Measurements from ENCODE around the gene TCTN1. TPM values are rescaled to one million over a fixed set of nuclear protein-coding genes. Genes with fewer than 3 reads are reported as not detected.
"Not testable (repeated sequence)": the region's sequence is repeated elsewhere in the genome, so short reads cannot be mapped to it uniquely, and the experiment has no call there.

TCTN1 gene
- total RNA-seq, 1 experiment from 2014 or later: 58.3 TPM

GRCh38 chr12:110570798-110571197, 43.1 kb upstream of the TCTN1 start:
- CTCF ChIA-PET; H3K27ac ChIP-seq; H3K4me2 ChIP-seq; H3K4me3 ChIP-seq; DNase-seq; POLR2A ChIA-PET (ENCODE audit: unreplicated experiment); H3K9me2 ChIP-seq (ENCODE audit: insufficient read depth); H2AFZ ChIP-seq; BruUV-seq (replicated peaks); H3K36me3 ChIP-seq (ENCODE audit: low read depth); H3K27me3 ChIP-seq (ENCODE audit: insufficient read depth, low read depth); H4K20me1 ChIP-seq (ENCODE audit: insufficient read depth); intact Hi-C loops (cut with micrococcal nuclease; ENCODE audit: unreplicated experiment): not testable (repeated sequence)
- H3K4me1 ChIP-seq (replicated peaks; ENCODE audit: insufficient read depth): peaks cover 33% of the 10 kb centered on the region
- peaks cover 19% of the 10 kb centered on the region for H3F3A ChIP-seq (ENCODE audit: insufficient read depth, low read depth)
- H3K79me2 ChIP-seq (ENCODE audit: low read depth): peaks cover 81% of the 10 kb centered on the region
- H3K9me3 ChIP-seq (ENCODE audit: insufficient read depth, low read depth): peaks cover 26% of the 10 kb centered on the region

- intact Hi-C loops (cut with micrococcal nuclease; ENCODE audit: unreplicated experiment): no loop called here
- no peak overlapping the region for H3K4me2 ChIP-seq
- TF ChIP-seq EZH2 (IDR thresholded peaks at IDR 0.05; ENCODE audit: low read depth): no peak
- TF ChIP-seq CTCF (conservative IDR thresholded peaks at IDR 0.05): no peak
- peaks cover 26% of the 10 kb centered on the region for H3K9me3 ChIP-seq (ENCODE audit: insufficient read depth, low read depth)
- ChIA-PET POLR2A (ENCODE audit: unreplicated experiment) (interaction anchor here (0.6 to 0.7 kb wide), 2 partner anchors 47 to 526 kb away, joined by 3 read pairs; no protein-coding TSS in a partner anchor), CTCF (interaction anchor here (0.6 kb wide), 1 partner anchor 14 kb away, joined by 4 read pairs; no protein-coding TSS in a partner anchor)
- peaks cover 27% of the 10 kb centered on the region for H3F3A ChIP-seq (ENCODE audit: insufficient read depth, low read depth)
- H3K27ac ChIP-seq: no peak overlapping the region
- peaks cover 44% of the 10 kb centered on the region for H3K4me1 ChIP-seq (replicated peaks; ENCODE audit: insufficient read depth)
- H4K20me1 ChIP-seq (ENCODE audit: insufficient read depth): peaks cover 6% of the 10 kb centered on the region
- H3K4me3 ChIP-seq: no peak overlapping the region
- no peak overlapping the region for H2AFZ ChIP-seq
- peaks cover 84% of the 10 kb centered on the region for H3K79me2 ChIP-seq (ENCODE audit: low read depth)
- DNase-seq: no peak
- H3K36me3 ChIP-seq (ENCODE audit: low read depth): 0 out of 2 replicates have a peak, but pooled peaks cover 5% of the 10 kb centered on the region
- BruUV-seq (replicated peaks): no TSS peak
- no peaks in the 10 kb centered on the region for H3K9me2 ChIP-seq (ENCODE audit: insufficient read depth)
- no peaks in the 10 kb centered on the region for H3K27me3 ChIP-seq (ENCODE audit: insufficient read depth, low read depth)
Measured at GRCh38 chr12:110574044-110574443, 39.9 kb upstream of the TCTN1 start.

- Histone ChIP-seq H3K27ac (0 out of 2 replicates have a peak overlapping the region, but pooled peaks have one; percentile 20), H3F3A (ENCODE audit: insufficient read depth, low read depth) (peaks cover 34% of the 10 kb centered on the region), H3K79me2 (ENCODE audit: low read depth) (peaks cover 85% of the 10 kb centered on the region), H4K20me1 (ENCODE audit: insufficient read depth) (peaks cover 12% of the 10 kb centered on the region), H3K9me3 (ENCODE audit: insufficient read depth, low read depth) (peaks cover 21% of the 10 kb centered on the region), H3K4me1 (replicated peaks; ENCODE audit: insufficient read depth) (peaks cover 51% of the 10 kb centered on the region)
- CTCF ChIA-PET: interaction anchor here (1.7 kb wide), 1 partner anchor 10 kb away, joined by 13 read pairs; no protein-coding TSS in a partner anchor
- H3K4me2 ChIP-seq; BruUV-seq (replicated peaks); H2AFZ ChIP-seq; H3K36me3 ChIP-seq (ENCODE audit: low read depth); H3K4me3 ChIP-seq; H3K27me3 ChIP-seq (ENCODE audit: insufficient read depth, low read depth); DNase-seq; intact Hi-C loops (cut with micrococcal nuclease; ENCODE audit: unreplicated experiment); H3K9me2 ChIP-seq (ENCODE audit: insufficient read depth): not testable (repeated sequence)
- POLR2A ChIA-PET (ENCODE audit: unreplicated experiment): interaction anchor here (0.6 to 1.1 kb wide), 2 partner anchors 13 to 527 kb away, joined by 3 to 24 read pairs; no protein-coding TSS in a partner anchor
Measured at GRCh38 chr12:110574717-110575230, 39.2 kb upstream of the TCTN1 start.

GRCh38 chr12:110575326-110575725, 38.6 kb upstream of the TCTN1 start:
- Histone ChIP-seq H2AFZ (no peak overlapping the region), H4K20me1 (ENCODE audit: insufficient read depth) (peaks cover 12% of the 10 kb centered on the region), H3K4me3 (no peak overlapping the region), H3K36me3 (ENCODE audit: low read depth) (0 out of 2 replicates have a peak, but pooled peaks cover 5% of the 10 kb centered on the region), H3F3A (ENCODE audit: insufficient read depth, low read depth) (peaks cover 39% of the 10 kb centered on the region), H3K27me3 (ENCODE audit: insufficient read depth, low read depth) (no peaks in the 10 kb centered on the region), H3K9me3 (ENCODE audit: insufficient read depth, low read depth) (peaks cover 20% of the 10 kb centered on the region), H3K4me1 (replicated peaks; ENCODE audit: insufficient read depth) (peaks cover 57% of the 10 kb centered on the region), H3K79me2 (ENCODE audit: low read depth) (peaks cover 90% of the 10 kb centered on the region), H3K4me2 (peak overlapping the region; percentile 34; the same call in 1 of the 2 replicates), H3K9me2 (ENCODE audit: insufficient read depth) (no peaks in the 10 kb centered on the region), H3K27ac (0 out of 2 replicates have a peak overlapping the region, but pooled peaks have one; percentile 20)
- no peak for TF ChIP-seq EZH2 (IDR thresholded peaks at IDR 0.05; ENCODE audit: low read depth)
- intact Hi-C loops (cut with micrococcal nuclease; ENCODE audit: unreplicated experiment): no loop called here
- CTCF ChIA-PET: interaction anchor here (0.5 to 1.7 kb wide), 7 partner anchors 9 to 315 kb away, joined by 3 to 13 read pairs (median 5); no protein-coding TSS in a partner anchor
- peak in 1 of 2 experiments; percentile 44 for DNase-seq
- POLR2A ChIA-PET (ENCODE audit: unreplicated experiment): interaction anchor here (0.6 to 1.1 kb wide), 4 partner anchors 12 to 39 kb away, joined by 3 to 24 read pairs (median 8); partner anchors contain the start of gene TCTN1
- BruUV-seq (replicated peaks): no TSS peak

All from PC-9 (cell line).